Stimulated activated CD8-positive, alpha-beta memory T cell treated with anti-CD3 and anti-CD28 coated beads, Interleukin-4, amount 100 ng/mL, for 24 hours (primary cell): ENCODE measurements around the gene DLG5.
A peak's percentile ranks its signal among the peaks of the same experiment; 100 is the strongest.

Experiments used
- DNase-seq: peaks from one replicate; pipeline ENCODE4 v3.0.0-alpha.2; 2020; ENCODE audit warnings: low read depth

DLG5 gene

GRCh38 chr10:77865580-77866324, 60.8 kb downstream of the DLG5 start:
- no peak for DNase-seq

GRCh38 chr10:77864151-77864851, 62.3 kb downstream of the DLG5 start:
- DNase-seq, result no peak

GRCh38 chr10:77863446-77863845, 63.1 kb downstream of the DLG5 start:
- DNase-seq, result no peak

DNA sequence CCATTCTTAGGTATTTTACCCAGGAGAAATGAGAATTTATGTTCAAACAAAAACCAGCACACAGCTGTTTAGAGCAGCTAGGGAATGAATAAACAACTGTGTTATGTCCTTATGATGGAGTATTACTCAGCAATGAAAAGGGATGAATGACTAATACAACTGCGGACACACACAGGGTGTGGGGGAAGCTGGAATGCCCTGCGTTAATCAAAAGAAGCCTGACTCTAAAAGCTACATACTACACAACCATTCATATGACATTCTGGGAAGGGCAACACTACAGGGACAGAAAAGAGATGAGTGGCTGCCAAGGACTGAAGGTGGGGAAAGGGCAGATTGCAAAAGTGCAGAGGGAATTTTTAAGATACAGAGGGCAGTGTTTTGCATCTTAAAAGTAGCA, 64.0 kb downstream of the DLG5 start:
- DNase-seq, result no peak

DNA sequence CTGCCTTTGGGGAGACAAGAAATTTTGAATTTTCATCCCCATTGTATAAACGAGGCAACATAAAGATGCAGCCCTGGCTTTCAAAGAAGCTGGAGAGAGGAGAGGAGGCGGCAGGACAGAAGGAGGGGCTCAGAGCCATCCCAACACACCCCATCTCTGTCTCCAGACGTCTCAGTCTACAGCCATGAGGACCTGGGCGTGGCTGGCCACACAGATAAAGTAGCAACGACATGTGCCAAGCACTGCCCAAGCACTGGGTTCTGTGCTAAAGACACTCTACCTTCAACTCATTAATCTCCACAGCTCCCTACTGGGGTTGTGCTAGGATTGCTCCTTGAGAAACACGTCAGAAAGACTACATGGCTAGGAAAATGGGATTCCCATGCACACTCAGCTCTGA, 65.2 kb downstream of the DLG5 start:
- DNase-seq, result no peak

GRCh38 chr10:77859865-77860282, 66.7 kb downstream of the DLG5 start:
- DNase-seq, result no peak

- no peak for DNase-seq
Measured at GRCh38 chr10:77859200-77859864, 67.2 kb downstream of the DLG5 start.

DNA sequence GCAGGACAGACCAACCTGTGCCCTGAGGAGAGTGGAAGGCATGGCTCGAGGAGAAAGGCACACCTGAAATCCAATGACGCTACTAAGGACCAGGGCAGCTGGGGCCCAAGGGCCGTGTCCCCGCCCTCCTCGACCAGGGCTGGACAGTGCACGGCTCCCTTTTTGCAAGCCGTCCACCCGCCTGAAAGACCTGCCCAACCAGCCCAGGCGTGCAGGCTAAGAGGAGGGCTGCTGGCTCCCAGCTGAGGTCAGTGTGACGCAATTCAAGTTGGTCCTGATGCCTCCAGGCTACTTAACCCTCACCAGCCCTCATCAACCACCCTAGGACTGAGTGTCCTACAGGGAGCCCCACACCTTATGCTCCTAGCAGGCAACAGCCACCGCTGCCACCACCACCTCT, 69.3 kb downstream of the DLG5 start:
- DNase-seq, result no peak

GRCh38 chr10:77856566-77856965, 70.0 kb downstream of the DLG5 start:
- no peak for DNase-seq

GRCh38 chr10:77855404-77856155, 71.0 kb downstream of the DLG5 start:
- no peak for DNase-seq

DNA sequence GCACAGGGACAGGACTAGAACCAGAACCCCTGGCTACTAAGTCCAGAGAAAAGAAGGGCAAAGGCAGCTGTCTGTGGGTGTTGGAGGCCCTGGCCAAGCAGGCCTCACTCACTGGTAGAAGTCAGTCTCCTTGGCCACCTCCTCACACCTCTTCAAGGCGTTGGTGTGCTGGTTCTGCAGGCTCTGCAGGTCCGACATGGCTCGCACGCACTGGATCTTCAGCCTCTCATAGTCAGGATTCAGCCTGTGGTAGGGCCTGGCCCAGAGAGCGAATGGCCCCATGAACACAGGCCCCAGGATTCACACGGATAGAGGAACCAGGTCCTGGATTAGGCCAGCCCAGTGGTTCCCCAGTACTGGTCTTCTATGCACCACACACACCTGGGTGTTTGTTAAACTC, 72.4 kb downstream of the DLG5 start:
- no peak for DNase-seq

GRCh38 chr10:77853256-77853655, 73.3 kb downstream of the DLG5 start:
- no peak for DNase-seq

DNA sequence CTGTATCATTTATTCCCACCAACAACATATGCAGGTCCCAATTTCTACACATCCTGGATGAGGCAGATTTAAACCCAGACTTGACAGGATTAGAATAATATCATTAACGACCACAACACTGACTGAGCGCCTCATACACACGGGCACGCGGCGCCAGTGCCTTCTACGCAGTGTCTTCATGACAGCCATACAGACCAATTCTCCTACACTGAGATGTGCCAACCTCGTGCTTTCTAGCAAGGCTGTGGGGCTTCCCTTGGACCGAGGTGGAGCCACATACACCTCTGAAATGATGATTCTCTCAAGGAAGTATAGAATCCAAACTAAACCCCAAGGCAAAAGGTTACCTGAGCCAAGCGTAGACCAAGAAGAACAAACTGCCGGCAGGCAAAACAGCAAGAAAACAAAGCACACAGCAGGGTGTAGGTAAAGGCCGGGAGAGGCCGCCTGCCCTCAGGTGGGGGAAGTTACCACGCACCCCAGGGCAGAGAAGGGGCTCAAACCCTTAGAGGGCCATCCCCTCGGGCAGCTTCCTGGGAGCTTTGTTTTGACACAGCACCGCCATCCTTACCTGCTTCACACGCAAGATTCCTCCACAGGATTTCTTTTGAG, 75.8 kb downstream of the DLG5 start:
- no peak for DNase-seq

- no peak for DNase-seq
Measured at GRCh38 chr10:77849039-77849664, 77.4 kb downstream of the DLG5 start.

GRCh38 chr10:77846718-77847311, 79.7 kb downstream of the DLG5 start:
- peak; percentile 41 for DNase-seq

DNA sequence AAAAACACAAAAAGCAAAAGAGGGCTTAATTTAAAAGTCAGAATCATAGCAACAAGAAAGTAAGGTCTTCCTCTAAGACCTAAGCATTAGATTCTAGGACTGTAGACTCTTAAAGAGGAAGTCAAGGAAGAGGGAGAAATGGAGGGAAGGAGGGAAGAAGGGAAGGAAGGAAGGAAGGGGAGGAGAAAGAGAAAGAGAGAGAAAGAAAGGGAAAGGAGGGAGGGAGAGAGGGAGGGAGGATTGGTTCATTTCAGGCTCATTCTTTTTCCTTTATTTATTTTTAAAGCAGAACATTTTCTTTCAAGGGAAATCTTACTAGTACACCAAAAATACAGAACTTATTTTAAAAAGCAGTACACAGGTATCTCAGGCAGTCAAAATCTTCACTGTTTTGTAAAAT, 81.1 kb downstream of the DLG5 start:
- DNase-seq, result no peak

DNA sequence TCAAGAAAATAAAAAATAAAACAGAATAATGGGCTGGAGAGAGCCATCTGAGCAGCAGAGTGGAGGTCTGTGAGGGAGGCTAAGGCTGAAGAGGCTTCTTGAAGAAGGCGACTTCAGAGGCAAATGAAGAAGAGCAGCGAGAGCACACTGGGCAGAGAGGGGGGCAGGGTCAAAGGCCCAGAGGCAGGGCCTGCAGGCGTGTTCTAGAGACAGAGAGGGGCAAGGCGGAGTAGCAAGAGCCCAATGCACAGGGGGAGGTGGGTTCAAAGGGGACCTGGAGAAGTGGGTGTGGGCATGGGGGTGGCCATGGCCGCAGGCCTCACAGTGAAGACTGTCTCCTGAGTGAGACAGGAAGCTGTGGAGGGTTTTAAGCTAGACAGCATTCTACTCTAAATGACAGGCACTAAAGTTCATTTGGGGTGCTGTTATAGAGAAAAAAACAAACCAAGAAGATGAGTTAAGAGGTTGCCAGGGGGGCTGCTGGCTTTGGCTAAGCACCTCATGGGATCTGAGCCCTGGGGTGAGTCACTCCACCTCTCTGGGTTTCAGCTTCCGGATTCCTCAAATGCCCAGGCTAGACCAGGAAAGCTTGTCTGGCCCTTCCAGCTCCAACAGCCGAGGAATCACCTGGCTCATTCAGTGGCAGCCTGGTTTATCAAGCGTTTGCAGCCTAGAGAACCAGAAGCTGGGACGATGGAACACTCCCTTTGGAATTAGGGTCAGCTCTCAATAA, 81.7 kb downstream of the DLG5 start:
- DNase-seq, result no peak

GRCh38 chr10:77844177-77844576, 82.4 kb downstream of the DLG5 start:
- DNase-seq, result no peak

DNA sequence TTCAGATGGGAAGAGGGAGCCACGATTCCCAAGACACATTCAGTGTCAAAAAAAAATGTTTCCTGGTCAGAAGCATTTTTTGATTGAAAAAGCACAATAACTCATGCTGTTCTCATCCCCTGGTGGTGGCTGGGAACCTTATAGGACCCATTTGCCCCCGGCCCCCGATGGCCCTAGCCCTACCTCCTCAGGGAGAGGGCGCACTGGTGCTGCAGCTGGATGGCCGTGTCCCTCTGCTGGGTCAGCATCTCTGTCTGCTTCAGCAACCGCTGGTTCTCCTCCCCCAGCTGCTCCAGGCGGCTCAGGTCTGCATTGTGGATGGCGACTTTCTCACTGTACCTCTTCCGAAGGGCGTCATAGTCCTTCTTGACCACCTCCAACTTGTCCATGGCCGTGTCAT, 83.3 kb downstream of the DLG5 start:
- no peak for DNase-seq

- no peak for DNase-seq
Measured at GRCh38 chr10:77842652-77843212, 83.8 kb downstream of the DLG5 start.
